HG02840 (cell line): ENCODE measurements around the gene RREB1.

Source experiments
- ATAC-seq: cut with Tn5 transposase; IDR thresholded peaks from one replicate; pipeline ENCODE4 v1.9.1; 2021; ENCODE audit warnings: mild to moderate bottlenecking, moderate library complexity, moderate number of reproducible peaks; ENCODE audit not compliant: unreplicated experiment, low FRiP score

The RREB1 gene

DNA sequence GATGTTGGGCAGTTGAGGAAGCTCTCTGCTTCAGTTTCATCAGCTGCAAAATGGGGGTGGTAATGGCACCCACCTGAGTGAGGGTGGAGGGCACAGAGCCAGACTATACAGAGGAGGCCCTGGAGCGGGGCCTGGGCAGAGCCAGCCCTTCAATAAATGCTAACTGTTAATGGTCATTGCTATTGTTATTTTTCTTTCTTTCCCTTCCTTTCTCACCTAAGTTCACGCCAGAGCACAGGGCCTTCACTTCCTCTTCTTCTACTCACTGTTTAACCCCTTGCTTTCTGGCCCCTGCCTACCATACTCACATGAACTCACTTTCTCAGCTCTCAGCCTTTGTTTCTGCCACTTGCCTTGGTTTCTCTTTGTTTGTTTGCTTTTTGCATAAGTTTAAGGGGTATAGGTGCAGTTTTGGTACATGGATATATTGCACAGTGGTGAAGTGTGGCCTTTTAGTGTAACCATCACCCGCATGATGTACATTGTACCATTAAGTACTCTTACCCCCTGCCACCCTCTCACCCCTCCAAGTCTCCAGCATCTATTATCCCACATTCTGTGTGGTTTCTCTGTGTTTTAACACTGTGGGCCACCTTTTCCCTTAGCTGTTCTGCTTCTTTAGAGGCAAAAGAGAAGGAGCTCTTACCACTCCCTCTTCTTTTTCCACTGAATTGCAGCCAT lies 7.5 kb upstream of the RREB1 start:
- ATAC-seq, result no peak

DNA sequence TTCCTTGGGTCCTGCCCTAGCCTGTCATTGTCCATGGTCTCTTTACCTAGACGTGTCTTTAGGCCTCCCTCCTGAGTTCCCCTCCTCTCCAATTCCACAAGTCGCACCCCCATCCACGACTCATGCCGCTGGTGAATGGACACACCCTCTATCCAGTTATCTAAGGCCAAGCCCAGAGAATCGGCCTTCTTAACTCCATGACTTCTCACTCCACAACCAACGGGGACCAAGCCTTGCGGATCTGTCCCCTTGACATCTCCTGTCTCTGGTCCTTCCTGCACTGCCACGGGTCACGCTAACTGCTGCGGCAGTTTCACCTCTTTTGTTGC lies 7.0 kb upstream of the RREB1 start:
- ATAC-seq, result no peak

- ATAC-seq, result no peak
Observed at GRCh38 chr6:7101290-7101689, 6.5 kb upstream of the RREB1 start.

GRCh38 chr6:7104752-7105151 lies 3.0 kb upstream of the RREB1 start:
- no peak for ATAC-seq

DNA sequence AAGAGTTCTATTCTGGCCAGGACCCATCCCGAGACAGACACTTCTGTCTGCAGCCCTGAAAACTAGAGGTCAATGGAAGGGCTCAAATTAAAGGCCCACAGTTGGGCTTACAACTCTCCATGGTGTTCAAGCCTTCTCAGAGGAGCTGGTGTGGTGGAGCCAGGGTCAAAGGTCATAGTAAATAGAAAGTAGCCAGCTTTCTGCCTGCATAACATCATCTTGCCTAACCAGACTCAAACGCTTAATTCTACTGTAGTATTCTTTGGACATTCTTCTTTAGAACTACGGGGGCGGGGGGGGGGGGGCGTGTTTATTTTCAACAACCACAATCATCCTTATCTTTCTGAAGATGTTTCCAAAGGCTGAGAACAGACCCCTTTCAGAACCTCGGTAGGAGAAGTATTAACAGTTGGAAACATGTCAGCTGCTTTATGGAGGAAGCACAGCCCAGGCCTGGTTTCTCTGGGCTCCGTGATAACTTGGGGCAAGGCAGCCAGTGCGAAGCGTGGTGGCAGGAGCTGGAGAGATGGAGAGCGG lies 1.5 kb upstream of the RREB1 start:
- ATAC-seq, result no peak

DNA sequence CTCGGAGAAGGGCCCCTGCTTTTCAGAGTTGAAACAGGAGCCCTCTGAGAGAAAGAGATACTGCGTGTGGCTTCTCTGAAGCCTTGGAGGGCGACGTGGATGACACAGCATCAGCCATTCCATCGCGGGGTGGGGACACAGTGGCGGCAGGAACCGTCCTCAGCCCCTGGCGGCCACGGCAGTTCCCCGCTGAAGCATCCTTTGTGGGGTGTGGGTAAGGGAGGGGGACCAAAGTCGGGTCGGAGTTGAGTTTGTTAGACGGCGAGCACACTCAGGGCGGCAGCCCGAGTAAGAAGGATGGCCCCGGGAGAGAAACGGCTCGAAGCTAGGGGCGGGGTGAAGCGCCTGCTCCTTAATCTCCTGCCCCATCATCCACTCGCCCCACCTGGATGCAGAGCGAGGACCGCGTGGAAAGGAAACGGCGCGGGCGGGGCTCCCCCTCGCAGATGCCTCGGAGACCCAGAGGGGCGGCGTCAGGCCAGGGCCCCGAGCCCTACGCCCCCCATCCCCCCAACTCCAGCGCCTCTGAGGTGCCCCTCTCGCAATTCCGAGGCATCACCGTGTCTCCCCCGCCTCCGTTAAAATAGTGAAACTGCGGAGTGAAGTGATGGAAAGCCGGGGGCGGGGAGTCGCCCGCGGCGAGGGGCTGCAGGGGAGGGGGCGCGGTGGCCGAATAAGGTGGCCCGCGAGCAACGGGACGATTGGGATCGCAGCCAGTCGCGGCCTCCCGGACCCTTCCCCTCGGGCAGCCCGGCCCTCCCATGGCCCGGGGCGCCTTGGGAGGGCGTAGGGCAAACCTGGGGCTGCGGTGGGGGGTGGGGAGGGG lies 796 bp upstream of the RREB1 start:
- ATAC-seq, result peak; percentile 34

DNA sequence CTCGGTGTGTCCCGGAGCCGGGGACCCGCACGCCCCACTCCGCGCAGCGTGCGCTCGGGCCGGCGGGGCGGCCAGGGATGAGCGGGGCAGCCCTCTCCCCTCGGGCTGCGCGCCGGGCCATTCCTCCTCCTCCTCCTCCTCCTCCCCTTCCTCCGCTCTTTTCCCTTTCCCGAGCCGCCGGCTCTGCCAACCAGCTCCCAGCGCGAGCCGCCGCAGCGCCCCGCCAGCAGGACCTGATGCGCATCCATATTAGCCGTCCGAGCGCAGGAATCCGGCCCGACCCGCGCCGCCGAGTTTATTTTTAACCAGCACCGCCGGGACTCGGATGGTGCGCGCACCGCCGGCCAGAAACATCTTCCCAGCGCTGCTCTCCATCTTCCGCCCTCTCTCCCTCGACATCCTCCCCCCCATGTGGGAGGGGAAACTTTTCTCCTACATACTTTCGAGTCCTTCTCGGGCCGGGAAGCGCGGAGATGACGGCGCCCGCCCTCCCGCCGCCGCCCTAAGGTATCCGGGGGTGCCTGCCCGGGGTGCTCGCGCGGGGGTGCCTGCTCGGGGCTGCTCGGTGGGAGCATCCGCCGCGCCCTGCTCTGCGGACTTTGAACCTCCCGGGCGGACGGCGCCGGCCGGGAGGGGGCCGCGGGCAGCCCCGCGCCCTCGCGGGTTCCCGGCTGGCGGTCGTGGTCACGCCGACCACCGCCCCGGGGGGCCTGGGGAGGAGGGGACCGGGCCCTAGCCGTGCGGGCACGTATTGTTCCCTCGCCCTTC lies 619 bp downstream of the RREB1 start:
- no peak for ATAC-seq

- no peak for ATAC-seq
Observed at GRCh38 chr6:7108964-7109836, 1.4 kb downstream of the RREB1 start.

- no peak for ATAC-seq
Observed at GRCh38 chr6:7110092-7110792, 2.5 kb downstream of the RREB1 start.

DNA sequence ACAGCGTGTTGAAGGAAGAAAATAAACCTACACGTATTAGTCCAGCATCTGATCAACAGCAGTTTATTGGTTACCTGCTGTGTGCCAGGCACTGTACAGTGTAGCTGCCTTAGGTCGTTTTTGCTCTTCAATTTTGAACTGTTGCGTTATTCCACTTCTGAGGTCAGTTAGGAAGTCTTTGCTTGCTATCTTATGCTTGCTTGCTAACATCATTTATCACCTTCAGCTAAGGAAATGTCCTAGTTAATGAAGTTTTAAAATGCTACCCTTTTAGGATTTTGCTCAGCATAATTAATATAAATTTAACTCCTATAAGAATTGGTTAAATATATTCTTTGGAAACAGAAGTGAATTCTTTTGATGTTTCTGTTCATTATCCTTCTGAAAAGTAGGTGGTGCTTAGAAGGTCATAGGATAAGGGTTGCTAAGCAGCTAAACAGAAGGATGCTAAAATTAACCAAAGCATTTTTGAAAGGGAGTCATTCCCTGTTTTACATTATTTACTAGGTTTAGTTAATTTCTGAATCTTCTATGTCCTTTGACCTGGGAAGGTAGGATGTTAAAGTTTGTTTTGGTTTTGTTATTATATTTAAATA lies 3.4 kb downstream of the RREB1 start:
- ATAC-seq, result no peak

DNA sequence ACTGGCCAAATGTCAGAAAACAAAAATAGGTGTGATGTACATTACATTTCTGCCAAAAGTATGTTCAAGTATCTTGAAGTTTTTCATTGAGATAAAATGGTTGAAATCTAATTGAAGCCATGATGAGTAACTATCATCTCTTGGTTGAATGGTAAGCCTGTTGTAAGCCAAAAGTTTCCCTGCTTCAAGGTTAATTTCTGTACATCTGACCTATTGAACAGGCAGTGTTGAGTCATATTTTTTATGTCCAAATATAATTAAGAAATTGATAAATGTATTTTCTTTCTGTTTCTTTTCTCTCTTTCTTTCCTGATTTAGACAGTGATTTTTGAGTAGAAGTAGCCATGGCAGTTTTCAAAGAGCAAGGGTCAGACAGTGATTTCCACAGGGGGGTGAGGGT lies 4.4 kb downstream of the RREB1 start:
- no peak for ATAC-seq

GRCh38 chr6:7112741-7113313 lies 5.1 kb downstream of the RREB1 start:
- no peak for ATAC-seq

- no peak for ATAC-seq
Observed at GRCh38 chr6:7114744-7115458, 7.1 kb downstream of the RREB1 start.

DNA sequence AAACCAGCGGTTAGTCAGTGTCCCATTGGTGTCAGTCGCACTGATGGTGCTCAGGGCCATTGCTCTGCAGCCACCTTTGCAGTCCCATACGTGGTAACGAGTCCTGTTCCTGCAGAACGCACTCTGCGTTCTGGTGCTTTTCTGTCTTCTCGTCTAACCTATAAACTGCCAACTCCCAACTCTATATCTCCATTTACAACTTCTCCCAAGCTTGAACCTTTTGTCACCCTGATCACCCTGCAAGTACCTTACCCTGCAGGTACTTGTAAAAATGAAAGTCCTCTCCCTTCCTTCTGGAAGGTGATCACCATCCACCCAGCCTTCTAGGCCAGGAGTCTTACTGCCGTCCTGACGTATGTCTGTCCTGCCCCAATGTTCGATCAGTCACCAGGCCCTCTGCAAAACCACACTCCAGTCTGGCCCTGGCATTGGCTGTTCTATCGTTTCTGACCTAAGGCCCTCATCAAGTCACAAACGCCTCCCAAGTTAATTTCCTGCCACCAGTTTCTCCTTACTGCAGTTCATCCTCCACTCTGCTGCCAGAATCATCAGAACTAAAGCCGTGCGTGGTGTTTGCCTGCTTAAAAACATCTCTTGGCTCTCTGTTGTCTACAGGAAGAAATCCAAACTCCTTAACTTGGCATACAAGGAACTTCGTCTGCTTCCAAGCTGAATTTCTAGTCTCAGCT lies 7.9 kb downstream of the RREB1 start:
- no peak for ATAC-seq

GRCh38 chr6:7119272-7119801 lies 11.6 kb downstream of the RREB1 start:
- no peak for ATAC-seq

DNA sequence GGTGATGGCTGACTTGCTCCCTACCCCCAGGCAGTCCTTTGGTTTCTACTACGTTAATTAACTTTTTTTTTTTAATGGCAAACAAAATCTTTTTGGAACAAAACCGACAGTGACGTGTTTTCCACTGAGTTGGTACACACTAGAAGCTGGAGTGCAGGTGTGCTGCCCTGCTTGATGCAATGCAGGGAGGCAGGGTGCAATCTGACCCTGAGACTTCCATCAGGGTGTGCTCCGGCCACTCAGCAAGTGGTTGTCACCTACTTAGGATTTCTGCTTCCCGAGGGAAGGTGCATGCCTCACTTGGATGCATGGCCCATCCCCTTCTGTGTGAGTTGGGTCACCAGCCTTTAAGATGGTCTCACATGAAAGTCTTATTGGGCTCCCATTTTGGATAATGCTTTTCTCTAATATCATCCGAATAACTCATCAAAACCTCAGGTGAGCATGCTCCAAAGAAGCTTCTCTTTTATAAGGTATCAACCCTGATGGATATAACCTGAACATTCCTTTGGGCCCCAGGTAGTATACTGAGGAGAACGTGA lies 14.0 kb downstream of the RREB1 start:
- ATAC-seq, result no peak

GRCh38 chr6:7122684-7123083 lies 14.9 kb downstream of the RREB1 start:
- no peak for ATAC-seq
